Measurements from ENCODE around the gene HTT. TPM values are rescaled to one million over a fixed set of nuclear protein-coding genes. Genes with fewer than 3 reads are reported as not detected.

HTT gene
- total and polyA plus RNA-seq, 2 of the 13 experiments (the other 11 are each of a cell fraction or from before 2014, with no cell fraction given): 17.5 to 19.5 TPM

DNA sequence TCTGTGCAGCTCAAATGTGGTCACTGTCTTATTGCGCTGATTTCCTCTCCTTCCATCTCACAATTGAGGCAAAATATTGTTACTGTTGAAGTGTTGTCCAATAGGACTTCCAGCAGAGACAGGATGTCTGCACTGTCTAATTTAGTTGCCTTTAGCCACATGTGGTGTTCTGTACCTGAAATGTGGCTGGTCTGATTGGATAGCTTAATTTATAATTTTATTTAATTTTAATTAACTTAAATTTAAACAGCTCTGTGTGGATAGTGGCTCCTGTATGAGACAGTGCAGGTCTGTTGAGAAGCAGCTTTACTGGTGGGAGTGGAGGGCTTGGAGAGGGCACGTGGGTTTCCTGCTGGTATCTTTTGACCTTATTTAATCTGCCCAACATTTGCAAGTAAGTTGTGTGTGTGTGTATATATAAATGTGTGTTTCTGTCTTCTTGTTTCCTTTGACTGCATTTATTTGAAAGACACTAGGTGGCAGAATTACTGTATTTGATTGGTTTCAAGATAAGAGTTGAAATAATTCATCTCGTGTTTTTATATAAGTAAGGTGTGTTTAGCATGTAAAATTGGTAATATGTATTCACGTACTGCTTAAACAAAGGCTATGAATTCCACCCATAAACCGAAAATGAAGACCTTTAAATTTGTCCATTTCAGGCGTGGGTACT is 119.2 kb downstream of the HTT start:
- Histone ChIP-seq H3K27me3 (ENCODE audit: control insufficient read depth in 1 of 2, insufficient read depth in 2 of 2, low read length in 2 of 2) (no peaks in the 10 kb centered on the region), H3K4me1 (ENCODE audit: insufficient read depth, low read length) (peaks cover 11% of the 10 kb centered on the region; the same call in 1 of the 2 replicates), H3K4me3 (replicated peaks in 1 of 3; ENCODE audit: insufficient read depth in 1 of 3, low read depth in 2 of 3, low read length in 3 of 3) (no peak overlapping the region), H3K4me2 (ENCODE audit: low read depth, low read length) (no peak overlapping the region), H4K20me1 (ENCODE audit: insufficient read depth, low read length) (no peaks in the 10 kb centered on the region), H3K27ac (ENCODE audit: extremely low read length, insufficient read depth, low read length) (no peak overlapping the region), H3K36me3 (replicated peaks in 1 of 2; ENCODE audit: control insufficient read depth in 1 of 2, insufficient read depth in 2 of 2, low read length in 2 of 2) (peaks cover 25 to 66% of the 10 kb centered on the region in 2 experiments), H3K79me2 (ENCODE audit: insufficient read depth, low read length) (no peaks in the 10 kb centered on the region), H2AFZ (ENCODE audit: low read length) (no peak overlapping the region), H3K9ac (ENCODE audit: insufficient read depth, low read depth, low read length) (no peak overlapping the region), H3K9me3 (ENCODE audit: low read length) (no peaks in the 10 kb centered on the region)
- FAIRE-seq: peak; percentile 15
- no peak for DNase-seq (ENCODE audit: low spot score)
- 92% methylated on average over 6 of the region's 6 CpGs for WGBS (ENCODE audit: low lambda C conversion rate)
- BruUV-seq (replicated peaks): no TSS peak
- ChIA-PET POLR2A (no interaction called here), CTCF (ENCODE audit: low intra/inter-chr PET ratio, low total read pairs) (interaction anchor here (1.2 kb wide), 1 partner anchor 287 kb away, joined by 3 read pairs; no protein-coding TSS in a partner anchor)
- in situ Hi-C loops (cut with HindIII; ENCODE audit: extremely low pct_ligation_motif_present, low pct_unique_long_range_greater_than_20kb): no loop called here
- intact Hi-C loops (cut with micrococcal nuclease; ENCODE audit: unreplicated experiment): no loop called here
- no peak for ATAC-seq
- no peak for TF ChIP-seq ZNF546 (CRISPR knock-in tag; conservative IDR thresholded peaks at IDR 0.05)
- TF ChIP-seq, protein P1, sequence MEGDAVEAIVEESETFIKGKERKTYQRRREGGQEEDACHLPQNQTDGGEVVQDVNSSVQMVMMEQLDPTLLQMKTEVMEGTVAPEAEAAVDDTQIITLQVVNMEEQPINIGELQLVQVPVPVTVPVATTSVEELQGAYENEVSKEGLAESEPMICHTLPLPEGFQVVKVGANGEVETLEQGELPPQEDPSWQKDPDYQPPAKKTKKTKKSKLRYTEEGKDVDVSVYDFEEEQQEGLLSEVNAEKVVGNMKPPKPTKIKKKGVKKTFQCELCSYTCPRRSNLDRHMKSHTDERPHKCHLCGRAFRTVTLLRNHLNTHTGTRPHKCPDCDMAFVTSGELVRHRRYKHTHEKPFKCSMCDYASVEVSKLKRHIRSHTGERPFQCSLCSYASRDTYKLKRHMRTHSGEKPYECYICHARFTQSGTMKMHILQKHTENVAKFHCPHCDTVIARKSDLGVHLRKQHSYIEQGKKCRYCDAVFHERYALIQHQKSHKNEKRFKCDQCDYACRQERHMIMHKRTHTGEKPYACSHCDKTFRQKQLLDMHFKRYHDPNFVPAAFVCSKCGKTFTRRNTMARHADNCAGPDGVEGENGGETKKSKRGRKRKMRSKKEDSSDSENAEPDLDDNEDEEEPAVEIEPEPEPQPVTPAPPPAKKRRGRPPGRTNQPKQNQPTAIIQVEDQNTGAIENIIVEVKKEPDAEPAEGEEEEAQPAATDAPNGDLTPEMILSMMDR (CRISPR knock-in tag; IDR thresholded peaks at IDR 0.05): peak; percentile 41; the same call in 1 of the 2 replicates
- TF ChIP-seq ZNF792 (CRISPR knock-in tag; IDR thresholded peaks at IDR 0.05): no peak
- no peak for TF ChIP-seq ZNF143 (CRISPR knock-in tag; IDR thresholded peaks at IDR 0.05)
- TF ChIP-seq STAG1 (CRISPR knock-in tag; IDR thresholded peaks at IDR 0.05): peak; percentile 55
- TF ChIP-seq, protein P2, sequence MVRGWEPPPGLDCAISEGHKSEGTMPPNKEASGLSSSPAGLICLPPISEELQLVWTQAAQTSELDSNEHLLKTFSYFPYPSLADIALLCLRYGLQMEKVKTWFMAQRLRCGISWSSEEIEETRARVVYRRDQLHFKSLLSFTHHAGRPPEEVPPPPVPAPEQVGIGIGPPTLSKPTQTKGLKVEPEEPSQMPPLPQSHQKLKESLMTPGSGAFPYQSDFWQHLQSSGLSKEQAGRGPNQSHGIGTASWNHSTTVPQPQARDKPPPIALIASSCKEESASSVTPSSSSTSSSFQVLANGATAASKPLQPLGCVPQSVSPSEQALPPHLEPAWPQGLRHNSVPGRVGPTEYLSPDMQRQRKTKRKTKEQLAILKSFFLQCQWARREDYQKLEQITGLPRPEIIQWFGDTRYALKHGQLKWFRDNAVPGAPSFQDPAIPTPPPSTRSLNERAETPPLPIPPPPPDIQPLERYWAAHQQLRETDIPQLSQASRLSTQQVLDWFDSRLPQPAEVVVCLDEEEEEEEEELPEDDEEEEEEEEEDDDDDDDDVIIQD (CRISPR knock-in tag; IDR thresholded peaks at IDR 0.05; ENCODE audit: low read depth): no peak

Measured in HepG2 (cell line).